ENCODE results near the gene RCOR1. TPM values are rescaled to one million over a fixed set of nuclear protein-coding genes. Genes with fewer than 3 reads are reported as not detected.
"Not testable (repeated sequence)": the region's sequence is repeated elsewhere in the genome, so short reads cannot be mapped to it uniquely, and the experiment has no call there.

RCOR1 gene
- total RNA-seq, 1 experiment from 2014 or later: 102 TPM

GRCh38 chr14:102764220-102764671 lies 171.8 kb downstream of the RCOR1 start:
- ChIA-PET POLR2A (ENCODE audit: low non-redundant PET) (no interaction called here), CTCF (no interaction called here)
- H3K9me3 ChIP-seq (ENCODE audit: low read depth, low read length, poor library complexity, severe bottlenecking): no peaks in the 10 kb centered on the region
- TF ChIP-seq EZH2 (IDR thresholded peaks at IDR 0.05; ENCODE audit: borderline replicate concordance, low read depth, low read length, poor library complexity, severe bottlenecking): no peak
- TF ChIP-seq CTCF (conservative IDR thresholded peaks at IDR 0.05; ENCODE audit: low read depth, low read length): no peak
- H3K4me1 ChIP-seq (ENCODE audit: insufficient read depth, low read length, poor library complexity, severe bottlenecking): peaks cover 24% of the 10 kb centered on the region
- H3K36me3 ChIP-seq (ENCODE audit: insufficient read depth, low read length, poor library complexity, severe bottlenecking): no peaks in the 10 kb centered on the region
- H3K27ac ChIP-seq (ENCODE audit: low read depth, low read length, poor library complexity, severe bottlenecking): no peak overlapping the region
- no peaks in the 10 kb centered on the region for H3K27me3 ChIP-seq (replicated peaks; ENCODE audit: insufficient read depth, low read depth, low read length, poor library complexity)
- intact Hi-C loops (cut with micrococcal nuclease; ENCODE audit: unreplicated experiment): no loop called here
- BruUV-seq (replicated peaks): no TSS peak
- no peak overlapping the region for H3K4me3 ChIP-seq (ENCODE audit: low read depth, low read length, poor library complexity, severe bottlenecking)
- DNase-seq (ENCODE audit: low spot score): no peak

- H3K4me1 ChIP-seq (ENCODE audit: insufficient read depth, low read length, poor library complexity, severe bottlenecking); CTCF ChIA-PET; BruUV-seq (replicated peaks); DNase-seq (ENCODE audit: low spot score); H3K4me3 ChIP-seq (ENCODE audit: low read depth, low read length, poor library complexity, severe bottlenecking); intact Hi-C loops (cut with micrococcal nuclease; ENCODE audit: unreplicated experiment); POLR2A ChIA-PET (ENCODE audit: low non-redundant PET); H3K27ac ChIP-seq (ENCODE audit: low read depth, low read length, poor library complexity, severe bottlenecking); H3K36me3 ChIP-seq (ENCODE audit: insufficient read depth, low read length, poor library complexity, severe bottlenecking); H3K27me3 ChIP-seq (replicated peaks; ENCODE audit: insufficient read depth, low read depth, low read length, poor library complexity); H3K9me3 ChIP-seq (ENCODE audit: low read depth, low read length, poor library complexity, severe bottlenecking): not testable (repeated sequence)
Measured at GRCh38 chr14:102765770-102766169, 173.3 kb downstream of the RCOR1 start.

GRCh38 chr14:102768223-102769048 lies 176.0 kb downstream of the RCOR1 start:
- ChIA-PET CTCF (no interaction called here), POLR2A (ENCODE audit: low non-redundant PET) (no interaction called here)
- H3K27me3 ChIP-seq (replicated peaks; ENCODE audit: insufficient read depth, low read depth, low read length, poor library complexity): no peaks in the 10 kb centered on the region
- H3K36me3 ChIP-seq (ENCODE audit: insufficient read depth, low read length, poor library complexity, severe bottlenecking): no peaks in the 10 kb centered on the region
- no TSS peak for BruUV-seq (replicated peaks)
- no peak overlapping the region for H3K4me3 ChIP-seq (ENCODE audit: low read depth, low read length, poor library complexity, severe bottlenecking)
- peaks cover 9% of the 10 kb centered on the region for H3K4me1 ChIP-seq (ENCODE audit: insufficient read depth, low read length, poor library complexity, severe bottlenecking)
- intact Hi-C loops (cut with micrococcal nuclease; ENCODE audit: unreplicated experiment): no loop called here
- no peak for DNase-seq (ENCODE audit: low spot score)
- no peaks in the 10 kb centered on the region for H3K9me3 ChIP-seq (ENCODE audit: low read depth, low read length, poor library complexity, severe bottlenecking)
- H3K27ac ChIP-seq (ENCODE audit: low read depth, low read length, poor library complexity, severe bottlenecking): no peak overlapping the region
- TF ChIP-seq EZH2 (IDR thresholded peaks at IDR 0.05; ENCODE audit: borderline replicate concordance, low read depth, low read length, poor library complexity, severe bottlenecking): no peak
- TF ChIP-seq CTCF (conservative IDR thresholded peaks at IDR 0.05; ENCODE audit: low read depth, low read length): no peak

GRCh38 chr14:102769049-102769327 lies 176.5 kb downstream of the RCOR1 start:
- peaks cover 7% of the 10 kb centered on the region for H3K4me1 ChIP-seq (ENCODE audit: insufficient read depth, low read length, poor library complexity, severe bottlenecking)
- no peaks in the 10 kb centered on the region for H3K27me3 ChIP-seq (replicated peaks; ENCODE audit: insufficient read depth, low read depth, low read length, poor library complexity)
- CTCF ChIA-PET: no interaction called here
- intact Hi-C loops (cut with micrococcal nuclease; ENCODE audit: unreplicated experiment): no loop called here
- POLR2A ChIA-PET (ENCODE audit: low non-redundant PET): no interaction called here
- DNase-seq (ENCODE audit: low spot score): no peak
- no peak overlapping the region for H3K27ac ChIP-seq (ENCODE audit: low read depth, low read length, poor library complexity, severe bottlenecking)
- H3K36me3 ChIP-seq (ENCODE audit: insufficient read depth, low read length, poor library complexity, severe bottlenecking): no peaks in the 10 kb centered on the region
- H3K9me3 ChIP-seq (ENCODE audit: low read depth, low read length, poor library complexity, severe bottlenecking): no peaks in the 10 kb centered on the region
- TF ChIP-seq CTCF (conservative IDR thresholded peaks at IDR 0.05; ENCODE audit: low read depth, low read length) (no peak), EZH2 (IDR thresholded peaks at IDR 0.05; ENCODE audit: borderline replicate concordance, low read depth, low read length, poor library complexity, severe bottlenecking) (no peak)
- BruUV-seq (replicated peaks): no TSS peak
- no peak overlapping the region for H3K4me3 ChIP-seq (ENCODE audit: low read depth, low read length, poor library complexity, severe bottlenecking)
